OCI-LY3 (cell line): Measurements from ENCODE around the gene TAGLN2.

Experiments
- CTCF ChIP-seq: fragments of 200-600, 300-600 bp; sonication (generic); IDR thresholded peaks from 2 replicates; pipeline ENCODE4 v1.5.1; 2014; ENCODE audit warnings: antibody characterized with exemption, low read length, low read depth
- EZH2phosphoT487 ChIP-seq: fragments of 200-600 bp; shearing (Covaris generic); IDR thresholded peaks from 2 replicates; pipeline ENCODE4 v1.6.1; 2018; ENCODE audit warnings: antibody characterized with exemption, mixed run types, low read depth

- TF ChIP-seq CTCF = no peak
- no peak for TF ChIP-seq EZH2phosphoT487
Observed at GRCh38 chr1:159911326-159912070, 13.8 kb downstream of the TAGLN2 start.
